ENCODE measurements around the gene RELB.

GRCh38 chr19:45011959-45012358, 10.7 kb downstream of the RELB start:
- TF ChIP-seq POLR2A (IDR thresholded peaks at IDR 0.05), result no peak
- TF ChIP-seq CTCF (IDR thresholded peaks at IDR 0.05), result no peak
